PC-9 (cell line): Measurements from ENCODE around the gene CABLES2. TPM values are rescaled to one million over a fixed set of nuclear protein-coding genes. Genes with fewer than 3 reads are reported as not detected.
A peak's percentile ranks its signal among the peaks of the same experiment; 100 is the strongest.

Experiments
- BruUV-seq: library from RNA; stranded (reverse); fragments of 400-500 nt; replicated peaks from 2 replicates; lab custom pipeline; 2021; lab: Mats Ljungman, UMichigan
- CTCF ChIA-PET: fragments of 300-600 bp; sonication (Branson Sonifier 250); formaldehyde crosslinking; loops from one replicate; lab custom pipeline; 2022; ENCODE audit warnings: antibody characterized with exemption; lab: Charles Lee
- POLR2A ChIA-PET: fragments of 300-600 bp; sonication (Branson Sonifier 250); formaldehyde crosslinking; loops from one replicate; lab custom pipeline; 2022; ENCODE audit warnings: antibody characterized with exemption; ENCODE audit not compliant: unreplicated experiment; lab: Charles Lee
- DNase-seq, 2 experiments: peaks; one replicate each; pipeline versions ENCODE4 v3.0.0 to v3.0.0-alpha.2; 2015 to 2022; ENCODE audit warnings: mixed read lengths in 1 of 2
- H2AFZ ChIP-seq: fragments of 200-600 bp; sonication (generic); 2 replicates; pipeline ENCODE4 v1.8.1; 2017; ENCODE audit warnings: antibody characterized with exemption
- H3F3A ChIP-seq: fragments of 200-600 bp; sonication (generic); 2 replicates; pipeline ENCODE4 v1.8.1; 2017; ENCODE audit warnings: antibody characterized with exemption, mild to moderate bottlenecking, low read depth; ENCODE audit not compliant: insufficient read depth
- H3K27ac ChIP-seq: fragments of 200-600 bp; sonication (generic); 2 replicates; pipeline ENCODE4 v1.6.1; 2016; ENCODE audit warnings: mixed run types
- H3K27me3 ChIP-seq: fragments of 200-600 bp; sonication (generic); 2 replicates; pipeline ENCODE4 v1.6.1; 2016; ENCODE audit warnings: low read depth, mixed run types; ENCODE audit not compliant: insufficient read depth
- H3K36me3 ChIP-seq: fragments of 200-600 bp; sonication (generic); 2 replicates; pipeline ENCODE4 v1.6.1; 2016; ENCODE audit warnings: low read depth, mixed run types
- H3K4me1 ChIP-seq: fragments of 200-600 bp; sonication (generic); replicated peaks from 2 replicates; pipeline ENCODE4 v1.6.1; 2016; ENCODE audit warnings: mixed run types; ENCODE audit not compliant: insufficient read depth
- H3K4me2 ChIP-seq: fragments of 200-600 bp; sonication (generic); 2 replicates; pipeline ENCODE4 v1.6.1; 2017; ENCODE audit warnings: mixed run types
- H3K4me3 ChIP-seq: fragments of 200-600 bp; sonication (generic); 2 replicates; pipeline ENCODE4 v1.6.1; 2016; ENCODE audit warnings: mixed run types
- H3K79me2 ChIP-seq: fragments of 200-600 bp; sonication (generic); 2 replicates; pipeline ENCODE4 v1.6.1; 2017; ENCODE audit warnings: low read depth, mixed run types
- H3K9me2 ChIP-seq: fragments of 200-600 bp; sonication (generic); 2 replicates; pipeline ENCODE4 v1.8.1; 2017; ENCODE audit warnings: mild to moderate bottlenecking; ENCODE audit not compliant: insufficient read depth
- H3K9me3 ChIP-seq: fragments of 200-600 bp; sonication (generic); 2 replicates; pipeline ENCODE4 v1.8.1; 2016; ENCODE audit warnings: low read depth; ENCODE audit not compliant: insufficient read depth
- H4K20me1 ChIP-seq: fragments of 200-600 bp; sonication (generic); 2 replicates; pipeline ENCODE4 v1.8.1; 2017; ENCODE audit not compliant: insufficient read depth
- CTCF ChIP-seq: fragments of 200-600 bp; sonication (generic); conservative IDR thresholded peaks from 2 replicates; pipeline ENCODE4 v1.6.1; 2017; ENCODE audit warnings: mixed run types, antibody characterized with exemption, mild to moderate bottlenecking, moderate library complexity
- EZH2 ChIP-seq: fragments of 200-600 bp; sonication (generic); IDR thresholded peaks from 2 replicates; pipeline ENCODE4 v1.8.0; 2017; ENCODE audit warnings: antibody characterized with exemption, low read depth
- intact Hi-C: fragments of 100-400 bp; cut with micrococcal nuclease; formaldehyde crosslinking; loops from one replicate; pipeline ENCODE4 v1.10.0; 2022; ENCODE audit not compliant: unreplicated experiment
- total RNA-seq: library from RNA; stranded (reverse); gene quantifications from 2 replicates; pipeline ENCODE4 v1.2.3, GENCODE V29; 2021

Gene CABLES2
- total RNA-seq, 1 experiment from 2014 or later = 14.1 TPM

GRCh38 chr20:62382306-62383198, 24.5 kb downstream of the CABLES2 start:
- DNase-seq = peak; percentile 71 to 93
- Histone ChIP-seq H3K27me3 (no peaks in the 10 kb centered on the region), H3K4me1 (peaks cover 25% of the 10 kb centered on the region), H4K20me1 (peaks cover 22% of the 10 kb centered on the region), H3K4me3 (no peak overlapping the region), H3K27ac (no peak overlapping the region), H3K79me2 (peaks cover 45% of the 10 kb centered on the region), H2AFZ (no peak overlapping the region), H3K36me3 (peaks cover 9% of the 10 kb centered on the region; the same call in 1 of the 2 replicates), H3K9me2 (no peaks in the 10 kb centered on the region), H3K9me3 (no peaks in the 10 kb centered on the region), H3K4me2 (no peak overlapping the region), H3F3A (peaks cover 42% of the 10 kb centered on the region; the same call in 1 of the 2 replicates)
- intact Hi-C loops = loop anchor here (1.0 to 2.0 kb wide), 2 partner anchors 24 to 80 kb away; partner anchors contain the start of gene ADRM1
- ChIA-PET CTCF (interaction anchor here (0.5 to 1.6 kb wide), 10 partner anchors 12 to 229 kb away, joined by 3 to 17 read pairs (median 6); partner anchors contain the start of gene OSBPL2), POLR2A (interaction anchor here (0.6 to 1.1 kb wide), 7 partner anchors 13 to 629 kb away, joined by 4 to 13 read pairs (median 6); no protein-coding TSS in a partner anchor)
- no peak for TF ChIP-seq EZH2
- peak; percentile 96 for TF ChIP-seq CTCF
- BruUV-seq = no TSS peak

- Histone ChIP-seq H2AFZ (no peak overlapping the region), H3K4me3 (no peak overlapping the region), H3K36me3 (peaks cover 9% of the 10 kb centered on the region; the same call in 1 of the 2 replicates), H3K27ac (peak overlapping the region; percentile 42), H3K27me3 (no peaks in the 10 kb centered on the region), H3F3A (peaks cover 42% of the 10 kb centered on the region; the same call in 1 of the 2 replicates), H3K9me2 (no peaks in the 10 kb centered on the region), H4K20me1 (peaks cover 21% of the 10 kb centered on the region), H3K4me2 (no peak overlapping the region), H3K4me1 (peaks cover 25% of the 10 kb centered on the region), H3K79me2 (peaks cover 38% of the 10 kb centered on the region), H3K9me3 (no peaks in the 10 kb centered on the region)
- TF ChIP-seq CTCF = no peak
- no peak for TF ChIP-seq EZH2
- DNase-seq = no peak
- ChIA-PET CTCF (interaction anchor here (0.9 to 1.6 kb wide), 3 partner anchors 23 to 143 kb away, joined by 4 to 17 read pairs (median 8); partner anchors contain the start of gene OSBPL2), POLR2A (interaction anchor here (0.6 kb wide), 1 partner anchor 32 kb away, joined by 4 read pairs; no protein-coding TSS in a partner anchor)
- no TSS peak for BruUV-seq
- intact Hi-C loops = loop anchor here (1.0 to 2.0 kb wide), 3 partner anchors 23 to 80 kb away; partner anchors contain the start of gene ADRM1
These were observed 25.2 kb downstream of the CABLES2 start for GRCh38 chr20:62381842-62382241.

DNA sequence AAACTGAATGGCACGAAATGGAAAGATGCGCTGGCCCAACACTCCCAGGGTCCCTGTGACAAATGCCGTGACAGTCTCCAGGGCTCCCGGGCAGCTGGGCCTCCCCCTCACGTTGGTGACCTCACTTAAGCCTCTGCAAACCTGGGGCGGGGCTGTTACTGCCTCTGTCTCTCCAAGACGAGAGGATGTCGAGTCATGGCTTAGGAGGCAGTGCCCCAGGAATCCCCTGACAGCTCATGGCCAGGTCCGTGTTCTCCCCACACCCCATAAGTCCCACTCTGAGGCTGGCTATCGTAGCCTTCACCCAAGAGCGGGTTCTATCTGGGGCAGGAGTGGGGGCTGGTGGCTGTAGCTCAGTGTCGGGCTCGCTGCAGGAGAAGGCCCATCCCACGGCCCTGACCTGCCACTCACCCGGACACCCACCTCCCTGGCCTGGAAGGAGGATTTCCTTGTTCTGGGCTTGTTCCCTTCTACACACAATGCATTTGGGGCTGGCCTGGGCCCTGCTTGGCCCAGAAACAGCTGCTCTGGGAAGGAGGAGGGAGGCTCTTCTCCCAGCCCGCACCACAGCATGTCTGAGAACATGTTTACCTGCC, 25.8 kb downstream of the CABLES2 start:
- H3K36me3 ChIP-seq = peaks cover 9% of the 10 kb centered on the region; the same call in 1 of the 2 replicates
- no peak overlapping the region for H3K4me3 ChIP-seq
- H3F3A ChIP-seq = peaks cover 41% of the 10 kb centered on the region; the same call in 1 of the 2 replicates
- ChIA-PET CTCF (interaction anchor here (0.6 kb wide), 1 partner anchor 15 kb away, joined by 3 read pairs; no protein-coding TSS in a partner anchor), POLR2A (interaction anchor here (0.7 to 1.3 kb wide), 2 partner anchors 11 to 15 kb away, joined by 3 to 6 read pairs; no protein-coding TSS in a partner anchor)
- H4K20me1 ChIP-seq = peaks cover 21% of the 10 kb centered on the region
- peak overlapping the region; percentile 49 for H3K4me2 ChIP-seq
- peak overlapping the region; percentile 42 for H3K27ac ChIP-seq
- no peak for TF ChIP-seq EZH2
- no peak for TF ChIP-seq CTCF
- no peaks in the 10 kb centered on the region for H3K27me3 ChIP-seq
- no peaks in the 10 kb centered on the region for H3K9me2 ChIP-seq
- intact Hi-C loops = loop anchor here (1.0 kb wide), 1 partner anchor 31 kb away; no protein-coding TSS in a partner anchor
- H3K79me2 ChIP-seq = peaks cover 33% of the 10 kb centered on the region
- DNase-seq = peak in 1 of 2 experiments; percentile 72
- no peak overlapping the region for H2AFZ ChIP-seq
- TSS peak; percentile 43 for BruUV-seq
- H3K9me3 ChIP-seq = no peaks in the 10 kb centered on the region
- peaks cover 25% of the 10 kb centered on the region for H3K4me1 ChIP-seq
